ENCODE measurements around the gene TMEM176B. TPM values are rescaled to one million over a fixed set of nuclear protein-coding genes. Genes with fewer than 3 reads are reported as not detected.

The TMEM176B gene
- total RNA-seq, result 10 to 100 TPM in 1 of 2 donors, 1 to 10 TPM in 1; 4.5 to 14.5 TPM

DNA sequence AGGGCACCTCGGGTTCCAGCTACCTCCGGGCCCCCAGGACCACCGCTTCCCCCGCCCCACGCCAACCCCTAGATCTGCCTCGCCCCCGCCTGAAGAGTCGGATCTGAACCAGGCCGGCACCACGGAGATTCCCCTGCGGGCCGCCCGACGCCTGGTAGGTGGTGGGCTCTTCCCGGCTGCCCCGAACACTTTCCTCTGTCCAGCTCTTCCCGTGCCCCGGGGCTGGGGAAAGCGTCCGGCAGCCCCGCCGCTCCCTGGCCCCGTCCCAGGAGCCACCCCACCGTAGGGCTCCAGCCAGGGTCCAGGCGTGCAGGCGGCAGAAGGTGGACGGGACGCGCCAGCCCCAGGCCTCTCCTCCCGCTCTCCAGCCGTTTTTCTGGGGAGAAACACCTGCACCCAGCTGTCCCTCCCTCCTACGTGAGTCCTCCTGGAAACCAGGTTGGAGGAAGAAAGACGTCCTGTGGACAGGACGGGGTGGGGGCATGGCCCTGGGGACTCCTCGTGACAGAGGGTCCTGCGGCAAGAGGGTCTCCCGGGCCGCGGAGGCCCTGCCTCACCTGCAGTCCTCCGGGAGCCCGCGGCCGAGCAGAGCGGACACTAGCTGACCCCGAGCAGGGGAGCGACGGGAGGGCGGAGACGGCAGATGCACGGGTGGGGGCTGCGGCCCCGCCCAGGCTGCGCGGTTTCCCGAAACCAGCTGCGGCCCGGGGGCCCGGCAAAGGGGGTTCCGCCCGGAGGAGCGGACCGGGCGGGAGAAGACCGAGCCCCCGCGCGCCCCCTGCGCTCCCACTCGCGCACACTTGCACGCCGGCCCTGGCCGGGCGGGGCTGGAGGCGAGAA lies at the start of gene TMEM176B:
Gene TMEM176B (minus strand): TSS at position 624 of the 840 bp plus-strand sequence. CDS start 3,795 bp downstream, outside the sequence.
- Histone ChIP-seq H3K27ac (no peak within 1 kb of the TSS), H3K9me3 (no peaks in the 10 kb centered on the region), H3K27me3 (replicated peaks; ENCODE audit: insufficient read depth) (peaks cover 11% of the 10 kb centered on the region), H3K4me3 (peak within 1 kb of the TSS; percentile 20 to 39), H3K4me1 (replicated peaks) (no peaks in the 10 kb centered on the region), H3K36me3 (no peaks in the 10 kb centered on the region)
- no peak for DNase-seq (ENCODE audit: low spot score)
- TF ChIP-seq, protein P1, sequence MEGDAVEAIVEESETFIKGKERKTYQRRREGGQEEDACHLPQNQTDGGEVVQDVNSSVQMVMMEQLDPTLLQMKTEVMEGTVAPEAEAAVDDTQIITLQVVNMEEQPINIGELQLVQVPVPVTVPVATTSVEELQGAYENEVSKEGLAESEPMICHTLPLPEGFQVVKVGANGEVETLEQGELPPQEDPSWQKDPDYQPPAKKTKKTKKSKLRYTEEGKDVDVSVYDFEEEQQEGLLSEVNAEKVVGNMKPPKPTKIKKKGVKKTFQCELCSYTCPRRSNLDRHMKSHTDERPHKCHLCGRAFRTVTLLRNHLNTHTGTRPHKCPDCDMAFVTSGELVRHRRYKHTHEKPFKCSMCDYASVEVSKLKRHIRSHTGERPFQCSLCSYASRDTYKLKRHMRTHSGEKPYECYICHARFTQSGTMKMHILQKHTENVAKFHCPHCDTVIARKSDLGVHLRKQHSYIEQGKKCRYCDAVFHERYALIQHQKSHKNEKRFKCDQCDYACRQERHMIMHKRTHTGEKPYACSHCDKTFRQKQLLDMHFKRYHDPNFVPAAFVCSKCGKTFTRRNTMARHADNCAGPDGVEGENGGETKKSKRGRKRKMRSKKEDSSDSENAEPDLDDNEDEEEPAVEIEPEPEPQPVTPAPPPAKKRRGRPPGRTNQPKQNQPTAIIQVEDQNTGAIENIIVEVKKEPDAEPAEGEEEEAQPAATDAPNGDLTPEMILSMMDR (IDR thresholded peaks at IDR 0.05), result no peak
- TF ChIP-seq POLR2AphosphoS5 (IDR thresholded peaks at IDR 0.05), result no peak
- no peak for TF ChIP-seq POLR2A (IDR thresholded peaks at IDR 0.05)
- WGBS, result 11% methylated on average over 58 of the region's 75 CpGs
- intact Hi-C loops (cut with DNase I), result no loop called here

DNA sequence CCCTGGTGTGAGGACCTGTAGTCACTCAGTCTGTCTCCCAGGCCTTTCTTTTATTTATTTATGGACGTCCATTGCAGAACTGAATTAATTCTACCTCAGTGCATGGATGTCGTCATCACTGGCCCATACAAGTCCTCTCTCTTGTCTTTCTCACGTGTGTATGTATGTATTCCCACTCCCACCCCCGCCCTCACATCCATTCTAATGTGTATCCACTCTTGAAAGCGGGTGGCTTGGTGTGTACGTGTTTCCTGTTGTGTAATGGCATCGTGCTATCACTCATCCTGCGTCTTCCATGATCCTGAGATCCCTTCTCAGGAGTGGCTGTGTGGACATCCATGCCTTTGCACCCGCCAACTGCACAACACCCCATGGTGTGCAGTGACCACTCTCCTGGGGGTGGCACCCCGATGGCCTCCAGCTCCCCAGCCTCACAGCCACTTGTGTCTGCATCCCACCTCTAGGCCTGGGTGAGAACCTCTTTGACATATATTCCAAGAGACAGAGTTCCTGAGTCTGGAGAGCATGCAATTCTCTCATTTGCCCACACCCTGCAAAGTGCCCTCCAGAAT lies 49.1 kb upstream of the TMEM176B start:
- intact Hi-C loops (cut with DNase I), result no loop called here
- no peaks in the 10 kb centered on the region for H3K27me3 ChIP-seq (replicated peaks; ENCODE audit: insufficient read depth)
- H3K36me3 ChIP-seq, result no peaks in the 10 kb centered on the region
- no peak for DNase-seq (ENCODE audit: low spot score)
- H3K27ac ChIP-seq, result no peak overlapping the region
- no peaks in the 10 kb centered on the region for H3K9me3 ChIP-seq
- H3K4me1 ChIP-seq (replicated peaks), result no peaks in the 10 kb centered on the region
- no peak overlapping the region for H3K4me3 ChIP-seq
- TF ChIP-seq POLR2A (IDR thresholded peaks at IDR 0.05) (no peak), POLR2AphosphoS5 (IDR thresholded peaks at IDR 0.05) (no peak)
- TF ChIP-seq, protein P1 (IDR thresholded peaks at IDR 0.05), result no peak
- WGBS, result 88% methylated on average over 10 of the region's 10 CpGs

DNA sequence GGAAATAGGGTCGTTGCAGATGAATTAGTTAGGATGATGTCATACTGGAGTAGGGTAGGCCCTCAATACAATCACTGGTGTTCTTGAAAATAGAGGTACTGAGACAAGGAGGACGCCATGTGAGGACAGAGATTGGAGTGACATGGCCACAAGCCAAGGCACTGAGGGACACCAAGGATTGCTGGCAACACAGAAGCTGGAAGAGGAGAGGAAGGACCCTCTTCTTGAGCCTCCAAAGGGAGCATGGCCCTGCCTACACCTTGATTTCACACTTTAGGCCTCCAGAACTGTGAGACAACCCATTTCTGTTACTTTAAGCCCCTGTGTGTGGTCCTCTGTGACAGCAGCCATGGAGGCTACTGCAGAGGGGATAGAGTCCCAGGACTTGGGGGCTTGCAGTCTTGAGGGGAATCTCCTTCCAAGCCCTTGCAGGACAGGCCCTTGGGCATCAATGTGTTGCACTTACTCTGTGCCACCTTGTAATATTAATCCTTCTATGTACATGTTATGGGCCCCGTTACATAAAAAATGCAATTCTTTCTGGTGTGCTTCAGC lies 48.5 kb upstream of the TMEM176B start:
- DNase-seq (ENCODE audit: low spot score), result no peak
- Histone ChIP-seq H3K27me3 (replicated peaks; ENCODE audit: insufficient read depth) (no peaks in the 10 kb centered on the region), H3K36me3 (no peaks in the 10 kb centered on the region), H3K4me1 (replicated peaks) (no peaks in the 10 kb centered on the region), H3K27ac (no peak overlapping the region), H3K4me3 (no peak overlapping the region), H3K9me3 (no peaks in the 10 kb centered on the region)
- TF ChIP-seq POLR2A (IDR thresholded peaks at IDR 0.05), result no peak
- TF ChIP-seq, protein P1 (IDR thresholded peaks at IDR 0.05), result no peak
- TF ChIP-seq POLR2AphosphoS5 (IDR thresholded peaks at IDR 0.05), result no peak
- intact Hi-C loops (cut with DNase I), result no loop called here
- WGBS, result 82% methylated on average over 3 of the region's 3 CpGs

DNA sequence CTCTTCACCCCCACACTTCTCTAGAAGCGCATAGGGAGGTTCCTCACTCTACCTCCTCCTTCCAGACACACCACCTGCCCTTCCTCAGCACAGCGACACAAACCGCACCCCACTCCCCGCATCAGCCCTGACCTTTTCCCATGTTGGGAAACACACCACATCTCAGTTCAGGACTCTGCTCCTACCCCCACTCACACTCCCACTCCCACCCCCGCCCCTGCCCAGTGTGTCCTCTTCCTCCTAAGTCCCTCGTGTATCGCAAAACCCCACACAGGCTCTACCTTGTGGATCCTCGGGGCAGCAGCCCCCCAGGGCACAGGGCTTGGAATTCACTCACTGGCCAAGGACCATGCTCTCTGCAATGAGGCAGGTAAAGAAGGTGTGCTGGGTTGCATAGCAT lies 47.9 kb upstream of the TMEM176B start:
- Histone ChIP-seq H3K4me3 (no peak overlapping the region), H3K36me3 (no peaks in the 10 kb centered on the region), H3K27me3 (replicated peaks; ENCODE audit: insufficient read depth) (no peaks in the 10 kb centered on the region), H3K9me3 (no peaks in the 10 kb centered on the region), H3K4me1 (replicated peaks) (no peaks in the 10 kb centered on the region), H3K27ac (no peak overlapping the region)
- TF ChIP-seq, protein P1 (IDR thresholded peaks at IDR 0.05), result no peak
- TF ChIP-seq POLR2A (IDR thresholded peaks at IDR 0.05), result no peak
- no peak for TF ChIP-seq POLR2AphosphoS5 (IDR thresholded peaks at IDR 0.05)
- no peak for DNase-seq (ENCODE audit: low spot score)
- intact Hi-C loops (cut with DNase I), result no loop called here
- WGBS, result 87% methylated on average over 8 of the region's 8 CpGs
